NCI-H2196 treated with DMSO at 0.1 percent for 48 hours (cell line): Measurements from ENCODE around the gene LTBP2.

Source experiments
- DNase-seq: peaks from one replicate; lab custom pipeline; 2025; ENCODE audit not compliant: unreplicated experiment; lab: John Stamatoyannopoulos, UW

Gene LTBP2

DNA sequence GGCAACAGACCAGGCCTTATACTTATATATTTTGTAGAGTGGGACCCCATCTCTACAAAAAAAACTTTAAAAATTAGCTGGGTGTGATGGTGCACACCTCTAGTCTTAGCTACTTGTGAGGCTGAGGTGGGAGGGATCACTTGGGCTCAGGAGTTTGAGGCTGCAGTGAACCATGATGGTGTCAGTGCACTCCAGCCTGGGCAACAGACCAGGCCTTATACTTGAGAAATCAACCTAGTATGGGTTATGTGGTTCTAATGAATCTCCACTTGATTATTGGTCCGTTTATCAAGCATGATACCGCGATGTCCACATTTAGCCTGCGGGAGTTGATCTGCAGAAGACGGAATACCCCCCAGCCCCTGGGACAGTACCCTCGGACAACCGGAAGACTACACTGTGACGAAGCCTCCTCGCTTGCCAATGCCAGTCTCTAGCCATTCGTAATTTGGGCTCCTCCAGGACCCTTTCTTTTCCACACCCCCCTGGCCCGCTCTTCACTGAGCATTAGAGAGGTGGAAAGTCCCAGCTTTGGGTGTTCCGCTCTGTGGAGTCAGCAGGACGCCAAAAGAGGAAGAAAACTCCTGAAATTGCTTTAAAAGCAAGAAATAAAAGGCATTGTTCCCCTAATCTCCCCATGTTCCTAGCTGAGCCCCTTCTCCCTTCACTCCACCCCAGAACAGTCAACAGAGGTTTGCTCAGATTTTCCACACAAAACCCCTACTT, 19.4 kb downstream of the LTBP2 start:
- no peak for DNase-seq

DNA sequence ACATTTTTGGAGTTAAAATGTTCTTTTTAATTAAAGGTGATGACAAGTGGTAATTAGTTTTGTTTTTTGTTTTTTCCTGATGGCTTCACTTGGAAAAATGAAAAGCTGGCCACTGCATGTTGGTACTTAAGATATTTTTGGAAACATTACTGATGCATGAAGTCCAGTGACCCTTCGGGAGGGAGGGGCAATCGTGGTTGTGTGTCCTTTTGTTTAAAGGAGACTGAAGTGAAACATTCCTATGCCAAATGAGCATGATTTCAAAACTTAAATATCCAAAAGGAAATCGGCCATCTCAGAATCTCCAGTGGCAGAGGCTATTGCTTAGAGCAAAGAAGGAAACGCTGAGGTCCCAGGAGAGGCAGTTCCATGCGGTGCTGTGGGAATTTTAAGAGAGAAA, 20.1 kb downstream of the LTBP2 start:
- DNase-seq: no peak

DNA sequence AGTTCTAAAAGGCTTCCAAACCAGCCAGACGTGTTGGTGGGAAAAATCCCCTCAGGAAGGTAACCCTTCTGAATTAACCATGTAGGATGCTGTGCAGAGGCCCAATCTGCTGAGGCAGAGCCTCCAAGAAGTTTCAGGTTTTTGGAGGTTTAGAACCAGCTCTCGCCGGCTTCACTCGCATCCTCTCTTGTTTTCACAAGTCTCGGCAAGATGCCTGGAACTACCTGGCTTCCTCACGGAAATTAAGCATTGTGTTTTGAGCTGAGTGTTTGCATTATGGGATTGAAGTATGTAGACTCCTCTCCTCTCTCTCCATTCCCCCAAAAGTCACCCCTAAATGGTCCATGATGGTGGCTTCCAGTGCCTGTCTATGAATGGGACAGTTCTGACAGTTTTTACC, 20.6 kb downstream of the LTBP2 start:
- no peak for DNase-seq

DNA sequence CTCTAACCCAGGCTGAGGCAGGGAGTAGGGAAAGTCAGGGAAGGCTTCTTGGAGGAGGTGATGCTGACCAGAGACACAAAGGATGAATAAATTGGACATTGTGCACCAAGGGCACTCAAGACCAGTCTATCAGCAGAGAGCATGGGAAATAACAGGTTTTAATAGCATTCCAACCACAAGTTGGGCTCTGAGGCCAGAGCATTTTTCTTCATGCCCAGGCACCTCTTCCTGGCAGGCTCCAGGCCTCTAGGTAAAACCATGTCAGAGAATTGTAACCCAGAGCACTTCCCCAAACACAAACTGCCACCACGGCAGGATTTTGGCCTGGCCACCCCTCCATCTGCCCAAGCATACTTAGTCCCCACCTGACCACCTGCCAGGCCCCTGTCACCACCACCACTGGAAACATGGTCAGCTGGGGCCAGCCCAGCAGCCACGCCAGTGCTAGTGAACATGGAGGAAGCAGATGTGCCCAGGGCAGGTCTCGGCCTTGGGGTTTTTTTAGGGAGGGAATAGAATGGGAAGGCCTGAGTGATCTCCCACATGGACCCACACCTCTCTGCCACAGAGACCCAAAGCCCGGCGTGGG, 22.7 kb downstream of the LTBP2 start:
- no peak for DNase-seq

DNA sequence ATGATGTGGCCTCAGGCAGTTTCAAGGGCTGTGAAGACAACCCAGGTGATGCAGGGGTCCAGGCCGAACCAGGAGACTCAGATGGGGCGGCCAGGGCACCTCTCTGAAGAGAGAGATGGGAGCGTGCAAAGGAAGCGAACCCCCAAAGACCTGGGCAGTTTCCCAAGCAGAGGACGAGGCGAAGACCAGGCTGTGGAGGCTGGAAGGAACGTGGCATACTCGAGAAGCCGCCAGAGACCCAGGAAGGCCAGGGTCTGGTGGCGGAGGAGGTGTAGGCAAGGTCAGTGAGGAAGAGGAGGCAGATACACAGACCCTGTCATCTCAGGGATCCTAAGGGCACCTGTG, 24.7 kb downstream of the LTBP2 start:
- no peak for DNase-seq

DNA sequence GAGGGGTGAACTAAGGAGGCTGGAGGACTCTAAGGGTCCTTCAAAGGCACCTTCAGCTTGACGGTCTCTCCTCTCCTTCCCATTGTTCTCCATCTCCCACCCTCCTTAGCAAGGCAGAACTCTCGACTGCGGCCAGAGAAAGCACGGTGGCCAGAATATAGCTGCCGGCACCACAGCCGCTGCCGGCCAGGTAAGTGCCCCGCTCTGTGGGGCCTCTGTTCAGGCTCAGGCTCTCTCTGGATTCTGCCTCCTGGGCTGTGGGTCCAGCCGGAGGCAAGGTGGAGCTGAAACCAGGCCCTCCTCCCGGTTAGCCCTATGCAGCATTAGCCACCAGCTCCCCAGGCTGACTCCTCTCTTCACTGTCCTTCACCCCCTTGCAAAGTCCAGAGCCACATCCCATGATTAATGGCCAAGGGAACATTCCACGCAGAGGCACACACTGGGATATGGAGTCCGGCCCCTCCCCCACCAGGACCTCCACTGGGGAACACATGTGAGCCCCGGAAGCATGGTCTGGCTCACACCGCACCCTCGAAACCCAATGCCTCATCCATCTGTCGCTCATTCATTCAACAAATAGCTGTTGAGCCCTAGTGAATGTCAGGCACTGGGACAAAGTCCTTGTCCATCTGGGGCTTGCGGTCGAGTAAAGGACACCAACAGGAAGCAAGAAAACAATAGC, 25.2 kb downstream of the LTBP2 start:
- DNase-seq: no peak

DNA sequence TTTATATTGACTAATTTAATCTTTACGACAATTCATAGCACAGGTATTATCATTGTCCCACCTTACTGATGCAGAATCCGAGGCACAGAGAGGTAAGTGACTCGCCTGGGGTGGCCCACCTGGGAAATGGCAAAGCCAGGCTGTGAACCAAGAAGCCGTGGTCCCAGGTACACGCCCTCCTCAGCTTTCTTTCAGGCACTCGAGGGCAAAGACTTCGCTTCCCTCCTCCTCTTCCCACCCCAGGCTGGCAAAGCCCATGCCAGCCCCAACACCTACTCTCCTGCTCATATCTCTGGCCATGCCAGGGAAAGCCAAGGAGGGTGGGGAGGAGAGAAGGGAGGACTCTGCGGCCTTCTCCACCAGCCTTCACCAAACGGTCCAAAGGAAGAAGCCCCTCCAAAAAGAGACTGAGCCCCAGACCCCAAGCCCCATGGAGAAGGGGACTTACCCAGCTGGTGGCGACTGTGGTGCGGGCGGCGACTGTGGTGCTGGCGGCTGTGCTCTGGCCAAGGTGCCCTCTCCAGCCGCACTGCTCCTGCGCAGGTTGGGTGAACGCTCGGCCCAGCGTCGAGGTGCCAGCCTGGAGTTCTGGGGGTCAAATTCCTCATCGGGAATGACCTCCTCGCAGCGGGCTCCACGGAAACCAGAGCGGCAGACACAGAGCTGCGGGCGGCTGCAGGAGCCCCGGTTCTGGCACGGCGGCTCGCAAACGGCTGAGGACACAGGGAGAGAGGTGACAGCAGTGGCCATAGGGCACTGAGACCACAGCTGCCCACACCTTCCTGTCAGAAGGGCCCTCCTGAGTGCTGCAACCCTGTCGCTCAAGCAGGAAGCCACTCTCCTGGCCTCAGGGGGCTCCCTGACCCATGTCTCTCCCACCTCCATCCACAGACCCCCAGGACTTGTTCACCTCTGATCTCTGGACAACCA, 26.4 kb downstream of the LTBP2 start:
- DNase-seq: no peak

DNA sequence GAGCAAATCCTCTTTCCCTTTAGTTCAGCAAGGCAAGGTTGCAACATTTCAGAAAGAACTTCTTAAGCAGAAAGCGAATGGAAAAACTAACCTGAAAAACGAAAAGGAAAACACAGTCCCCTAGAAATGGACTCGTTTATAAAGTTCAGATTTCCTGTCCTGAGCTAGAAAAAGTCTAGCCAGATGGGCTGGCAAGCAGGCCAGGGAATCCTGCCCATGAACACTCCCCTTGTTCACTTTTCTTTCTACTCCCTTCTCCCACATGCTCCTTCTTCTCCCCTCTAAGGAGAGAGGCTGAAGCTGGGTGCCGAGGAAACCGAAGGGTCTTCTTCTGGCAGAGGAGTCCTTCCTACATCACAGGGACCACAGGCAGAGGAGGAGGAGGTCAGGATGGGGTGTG, 27.1 kb downstream of the LTBP2 start:
- no peak for DNase-seq

DNA sequence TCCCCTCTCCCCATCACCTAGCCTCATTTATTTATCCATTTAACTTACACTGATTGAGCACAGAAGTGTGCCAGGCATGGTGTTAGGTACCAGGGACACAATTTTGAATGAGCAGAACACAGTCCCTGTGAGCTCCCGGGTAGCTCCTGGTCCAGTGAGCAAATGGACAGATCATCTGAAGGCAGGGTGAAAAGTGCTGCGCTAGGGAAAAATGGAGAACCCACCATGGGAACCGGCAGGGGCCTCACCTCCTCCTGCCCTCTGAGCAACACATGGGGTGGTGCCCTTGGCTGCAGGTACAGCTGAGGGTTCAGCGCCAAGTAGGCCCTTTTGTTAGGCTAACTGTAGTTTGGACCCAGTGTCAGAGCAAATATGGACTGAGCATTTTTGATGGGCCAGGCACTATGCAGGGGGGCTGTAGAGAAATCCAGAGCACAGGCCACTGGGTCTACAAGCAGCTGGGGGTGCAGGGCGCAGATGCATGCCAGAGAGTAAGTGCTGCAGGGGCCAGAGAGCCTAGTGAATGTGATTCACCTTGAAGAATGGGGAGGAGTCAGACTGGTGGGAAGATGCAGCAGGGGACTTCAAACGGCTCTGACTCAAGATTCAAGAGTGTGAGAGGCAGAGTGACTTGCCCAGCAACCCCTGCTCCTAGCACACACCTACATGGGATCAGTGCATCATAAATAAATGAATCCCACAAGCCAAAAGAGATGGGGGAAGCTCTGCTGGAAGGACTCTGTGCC, 28.2 kb downstream of the LTBP2 start:
- DNase-seq: no peak

DNA sequence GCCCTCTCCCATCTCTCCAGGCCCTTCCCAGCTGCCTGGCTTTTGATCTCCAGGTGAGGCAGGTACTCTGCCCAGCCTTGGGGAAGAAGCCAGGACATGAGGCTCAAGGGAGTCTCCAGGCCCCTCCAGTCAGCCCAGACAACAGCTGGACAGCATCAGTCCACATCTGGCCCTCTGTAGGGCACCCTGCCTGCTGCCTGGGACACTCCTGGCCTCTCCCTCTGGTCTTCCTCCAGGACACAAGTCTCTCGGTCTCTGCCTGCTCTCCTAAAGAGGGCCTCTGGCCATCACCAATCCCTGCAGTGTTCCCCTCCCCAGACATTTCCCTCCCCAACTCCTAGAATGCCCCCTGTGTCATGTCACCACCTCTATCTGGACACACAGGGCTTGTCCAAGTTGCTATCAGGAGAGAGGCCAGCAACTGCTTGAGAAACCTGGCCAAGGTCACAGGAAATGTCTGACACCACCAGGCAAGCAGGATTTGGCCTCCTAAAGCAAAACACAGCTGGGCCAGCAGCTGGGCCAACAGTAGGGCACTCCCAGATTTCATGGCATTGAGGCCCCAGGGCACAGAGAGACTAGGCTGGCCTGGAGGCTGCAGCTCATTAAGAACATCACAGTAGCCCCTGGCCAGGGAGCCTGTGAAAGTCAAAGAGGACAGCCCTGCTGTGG, 29.0 kb downstream of the LTBP2 start:
- DNase-seq: no peak

DNA sequence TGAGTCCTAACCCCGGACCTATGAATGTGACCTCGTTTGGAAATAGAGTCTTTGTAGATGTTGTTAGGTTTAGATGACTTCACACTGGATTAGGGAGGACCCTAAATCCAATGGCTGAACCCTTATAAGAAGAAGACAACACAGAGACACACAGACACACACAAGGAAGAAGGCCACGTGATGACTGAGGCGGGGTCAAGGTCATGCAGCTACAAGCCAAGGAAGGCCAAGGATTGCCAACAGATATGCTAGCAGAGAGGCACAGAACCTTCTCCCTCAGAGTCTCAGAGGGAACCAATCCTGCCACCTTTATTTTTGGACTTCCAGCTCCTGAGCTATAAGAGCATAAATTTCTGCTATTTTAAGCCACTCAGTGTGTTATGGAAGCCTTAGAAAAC, 31.8 kb downstream of the LTBP2 start:
- no peak for DNase-seq

DNA sequence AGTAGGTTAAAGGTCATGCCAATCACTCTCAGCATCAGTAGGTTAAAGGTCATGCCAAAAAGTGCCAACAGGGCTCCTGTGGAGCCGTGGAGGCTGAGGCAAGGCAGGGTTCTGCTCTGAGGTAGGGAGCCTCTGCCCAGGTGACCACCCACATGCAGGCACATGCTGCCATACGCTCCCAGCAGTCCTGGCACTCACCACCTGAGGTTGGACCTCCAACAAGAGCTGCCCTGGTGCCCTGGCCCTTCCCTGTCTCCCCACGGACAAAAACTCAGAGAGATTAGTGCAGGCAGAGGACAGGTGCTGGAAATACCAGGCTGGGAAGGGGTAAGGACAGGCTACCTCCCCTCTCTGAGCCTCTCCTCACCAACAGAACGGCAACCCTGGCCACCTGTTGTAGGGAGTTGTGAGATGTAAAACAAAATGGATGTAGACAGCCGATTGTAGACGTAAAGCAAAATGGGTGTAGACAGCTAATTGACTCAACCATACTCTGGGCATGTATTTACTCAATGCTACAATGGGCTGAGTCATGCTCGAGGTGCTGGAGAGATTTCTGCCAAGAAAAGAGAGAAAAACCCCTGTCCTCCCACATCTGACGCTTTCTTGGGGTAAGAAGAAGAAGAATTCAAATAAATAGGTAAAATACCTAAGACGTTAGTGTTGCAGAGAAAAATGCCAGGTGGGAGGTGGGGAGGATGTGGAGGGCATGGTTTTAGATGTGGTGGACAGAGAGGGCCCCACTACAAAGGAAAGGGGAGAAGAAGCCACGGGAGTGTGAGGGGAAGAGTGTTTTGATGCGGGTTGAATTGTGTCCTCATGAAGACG, 32.4 kb downstream of the LTBP2 start:
- DNase-seq: no peak

DNA sequence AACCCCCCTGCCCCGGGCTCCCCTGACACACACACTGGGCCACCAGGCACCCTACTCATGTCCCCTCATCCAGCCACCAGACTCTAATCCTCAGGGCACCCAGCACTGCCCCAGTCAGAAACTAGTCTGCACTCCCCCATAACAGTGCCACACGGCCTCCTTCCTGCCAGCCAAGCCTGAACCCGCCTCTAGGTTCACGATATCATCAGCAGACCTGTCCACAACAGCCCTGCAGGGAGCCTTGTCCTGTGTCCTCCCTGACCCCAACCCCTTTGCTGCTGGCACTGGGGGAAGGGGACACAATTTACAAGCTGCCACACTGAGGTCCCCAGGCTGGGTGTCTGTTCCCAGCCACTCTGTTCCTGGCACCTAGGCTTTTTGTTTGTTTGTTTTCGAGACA, 33.6 kb downstream of the LTBP2 start:
- DNase-seq: no peak

DNA sequence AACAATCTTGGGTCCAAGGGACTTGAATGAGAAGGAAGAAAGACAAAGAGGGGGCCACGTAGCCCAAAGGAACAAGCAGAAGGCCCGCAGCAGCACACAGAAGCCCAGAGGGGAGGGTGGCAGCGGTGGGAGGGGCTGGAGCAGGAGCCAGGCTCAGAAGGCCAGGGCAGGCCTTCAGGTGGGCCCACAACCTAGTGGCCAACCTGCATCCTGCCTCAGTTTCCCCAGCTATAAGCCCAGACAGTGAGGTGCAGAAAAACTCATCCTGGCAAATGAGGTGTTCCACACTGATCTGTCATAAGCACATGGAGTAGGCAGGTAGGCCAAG, 34.1 kb downstream of the LTBP2 start:
- DNase-seq: no peak

DNA sequence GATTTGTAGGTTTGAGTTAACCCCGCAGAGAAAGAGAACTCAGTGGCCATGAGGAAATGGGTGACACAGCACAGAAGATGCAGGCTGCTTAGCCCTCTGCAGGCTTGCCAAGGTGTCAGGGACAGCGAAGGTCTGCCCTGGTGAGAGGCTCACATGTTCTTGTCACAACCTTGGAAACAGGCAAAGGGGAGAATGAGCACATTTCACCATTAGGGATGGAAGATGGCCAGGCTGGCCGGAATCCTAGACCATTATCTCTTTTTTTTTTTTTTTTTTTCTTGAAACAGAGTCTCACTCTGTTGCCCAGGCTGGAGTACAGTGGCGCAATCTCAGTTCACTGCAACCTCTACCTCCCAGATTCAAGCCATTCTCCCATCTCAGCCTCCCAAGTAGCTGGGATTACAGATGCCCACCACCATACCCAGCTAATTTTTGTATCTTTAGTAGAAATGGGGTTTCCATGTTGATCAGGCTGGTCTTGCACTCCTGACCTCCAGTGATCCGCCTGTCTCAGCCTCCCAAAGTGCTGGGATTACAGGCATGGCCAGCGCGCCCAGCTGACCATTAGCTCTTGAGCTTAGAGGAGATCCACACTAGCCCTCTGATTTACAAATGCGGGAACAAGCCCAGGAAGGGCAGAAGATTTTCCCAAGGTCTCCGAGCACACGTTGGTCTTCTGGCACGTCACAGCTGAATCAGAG, 34.6 kb downstream of the LTBP2 start:
- DNase-seq: no peak

DNA sequence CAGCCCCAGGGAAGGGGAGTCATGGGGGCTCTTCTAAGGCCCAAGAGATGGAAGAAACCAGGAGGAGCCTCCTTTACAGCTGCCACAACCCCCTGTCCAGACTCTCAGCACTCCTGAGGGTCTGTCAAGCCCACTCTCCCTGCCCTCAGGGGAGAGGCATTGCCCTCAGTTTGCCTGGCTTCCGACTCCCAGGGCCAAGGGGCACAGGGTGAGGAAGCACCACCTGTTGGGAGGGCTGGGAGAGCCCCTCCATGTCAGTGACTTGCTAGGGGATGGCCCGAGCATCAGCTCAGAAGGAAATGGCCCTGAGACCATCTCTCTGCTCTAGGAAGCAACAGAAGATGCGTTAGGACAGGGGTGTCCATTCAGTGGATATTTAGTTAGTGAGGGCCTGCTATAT, 36.1 kb downstream of the LTBP2 start:
- DNase-seq: no peak

DNA sequence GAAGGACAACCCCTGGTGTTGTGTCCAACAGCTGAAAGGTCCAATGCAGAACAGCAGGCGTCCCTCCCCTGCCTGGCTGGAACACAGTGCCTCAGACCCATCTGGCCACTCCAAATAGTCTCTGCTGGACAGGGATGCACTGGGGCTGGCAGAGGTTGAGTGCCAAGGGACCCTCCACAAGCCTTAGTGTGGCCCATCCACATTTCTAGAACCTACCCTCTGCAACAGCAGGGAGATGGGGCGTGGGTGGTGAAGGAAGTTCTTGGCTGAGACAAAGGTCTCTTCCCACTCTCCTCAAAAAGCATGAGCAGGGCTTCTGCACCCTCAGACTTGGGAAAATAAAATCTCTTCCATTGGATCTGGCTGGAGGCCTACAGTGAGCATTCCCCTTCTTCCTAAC, 36.5 kb downstream of the LTBP2 start:
- DNase-seq: no peak

DNA sequence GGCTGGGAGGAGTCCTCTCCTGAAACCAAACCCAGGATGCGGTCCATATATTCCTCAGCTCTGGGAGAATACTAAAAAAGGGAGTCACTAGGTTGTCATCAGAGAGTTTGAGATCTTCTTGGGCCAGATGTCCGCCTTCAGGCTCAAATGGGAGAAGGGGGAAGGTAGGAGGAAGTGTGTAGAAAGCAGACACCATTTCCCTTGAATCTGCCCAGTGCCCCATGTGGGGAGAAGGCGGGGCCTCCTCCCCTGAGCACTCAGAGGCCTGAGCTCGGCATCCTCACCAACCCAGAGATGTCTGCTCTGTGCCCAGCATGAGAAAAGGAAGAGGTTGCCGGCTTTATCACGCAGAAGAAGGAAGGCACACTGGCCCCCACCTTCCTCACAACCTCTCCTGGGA, 37.3 kb downstream of the LTBP2 start:
- DNase-seq: no peak

DNA sequence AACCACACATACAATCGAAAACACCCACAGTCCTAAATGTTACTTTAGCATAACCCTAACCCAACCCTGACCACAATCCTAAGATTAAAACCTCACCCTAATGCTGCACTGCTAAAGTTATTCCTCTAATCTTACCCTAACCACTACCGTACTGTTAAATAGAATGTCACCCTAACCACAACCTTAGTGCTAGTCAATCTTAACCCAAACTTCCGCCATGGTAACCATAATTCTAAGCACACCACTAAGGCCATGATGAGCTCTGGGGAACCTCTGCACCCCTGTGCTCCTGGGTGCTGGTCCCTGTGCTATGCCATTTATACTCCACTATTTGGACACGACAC, 38.0 kb downstream of the LTBP2 start:
- no peak for DNase-seq
